HepG2 (cell line): Measurements from ENCODE around the gene SLF1. TPM values are rescaled to one million over a fixed set of nuclear protein-coding genes. Genes with fewer than 3 reads are reported as not detected.

ENCODE experiments used
- ATAC-seq: fragments of 200-7000 bp; cut with Tn5 transposase; 3 replicates; pipeline ENCODE4 v1.9.1; 2020; ENCODE audit warnings: mild to moderate bottlenecking, moderate library complexity
- BruUV-seq: library from RNA; stranded (reverse); fragments of 400-500 nt; replicated peaks from 2 replicates; lab custom pipeline; 2021; lab: Mats Ljungman, UMichigan
- CTCF ChIA-PET: fragments of 300-600 bp; formaldehyde crosslinking; extraction: SDS; loops from one replicate; lab custom pipeline; 2021; ENCODE audit warnings: low total read pairs, inconsistent platforms, low intra/inter-chr PET ratio; lab: Yijun Ruan, JAX
- POLR2A ChIA-PET: fragments of 350-600 bp; sonication (Branson Sonifier 250); formaldehyde crosslinking; loops from one replicate; lab custom pipeline; 2020; ENCODE audit warnings: antibody characterized with exemption, inconsistent platforms; lab: Yijun Ruan, JAX
- DNase-seq: peaks from one replicate; pipeline ENCODE4 v3.0.0-alpha.2; 2015; ENCODE audit warnings: low spot score
- FAIRE-seq: peaks from 3 replicates; lab custom pipeline; 2011; peaks lifted over from hg19 to GRCh38; lab: Jason Lieb, UNC
- H2AFZ ChIP-seq: one replicate; pipeline ENCODE4 v1.6.1; 2011; ENCODE audit warnings: low read length, inconsistent platforms
- H3K27ac ChIP-seq: fragments of 300-600 bp; 3 replicates; pipeline ENCODE4 v1.8.0; 2011; ENCODE audit warnings: mixed run types, mild to moderate bottlenecking, mixed read lengths, low read length, inconsistent platforms; ENCODE audit not compliant: insufficient read depth; ENCODE audit errors: extremely low read length
- H3K27me3 ChIP-seq, 2 experiments: fragments of 200-600 bp in 1 of 2; 2 replicates in 1 of 2; 3 replicates in 1 of 2; pipeline versions ENCODE4 v1.6.0 to v1.8.0; 2011; ENCODE audit warnings: low read length in 2 of 2, mild to moderate bottlenecking in 2 of 2, moderate library complexity in 2 of 2, inconsistent platforms in 1 of 2; ENCODE audit not compliant: insufficient read depth in 2 of 2, control insufficient read depth in 1 of 2
- H3K36me3 ChIP-seq, 2 experiments: fragments of 200-600 bp in 1 of 2; replicated peaks in 1 of 2; 2 replicates in 1 of 2; 3 replicates in 1 of 2; pipeline versions ENCODE4 v1.5.1 to v1.8.0; 2011; ENCODE audit warnings: low read length in 2 of 2, inconsistent platforms in 1 of 2; ENCODE audit not compliant: insufficient read depth in 2 of 2, control insufficient read depth in 1 of 2
- H3K4me1 ChIP-seq: 2 replicates; pipeline ENCODE4 v1.5.1; 2012; ENCODE audit warnings: low read length, inconsistent platforms; ENCODE audit not compliant: insufficient read depth
- H3K4me2 ChIP-seq: 2 replicates; pipeline ENCODE4 v1.6.0; 2011; ENCODE audit warnings: low read depth, low read length, inconsistent platforms
- H3K4me3 ChIP-seq, 3 experiments: fragments of 200-600 bp in 1 of 3; sonication (generic), shearing (Covaris generic) in 1 of 3; replicated peaks in 1 of 3; 2 replicates each; pipeline ENCODE4 v1.5.1; 2011 to 2016; ENCODE audit warnings: low read length in 3 of 3, inconsistent platforms in 2 of 3, low read depth in 2 of 3, mild to moderate bottlenecking in 2 of 3, control low read depth in 1 of 3, mixed read lengths in 1 of 3; ENCODE audit not compliant: insufficient read depth in 1 of 3
- H3K79me2 ChIP-seq: one replicate; pipeline ENCODE4 v1.6.1; 2011; ENCODE audit warnings: low read length, inconsistent platforms; ENCODE audit not compliant: insufficient read depth
- H3K9ac ChIP-seq: 2 replicates; pipeline ENCODE4 v1.6.0; 2011; ENCODE audit warnings: mild to moderate bottlenecking, low read depth, low read length, inconsistent platforms; ENCODE audit not compliant: insufficient read depth
- H3K9me3 ChIP-seq: 2 replicates; pipeline ENCODE4 v1.5.1; 2012; ENCODE audit warnings: mild to moderate bottlenecking, low read length
- H4K20me1 ChIP-seq: 2 replicates; pipeline ENCODE4 v1.6.0; 2011; ENCODE audit warnings: inconsistent platforms, mild to moderate bottlenecking, low read length, moderate library complexity; ENCODE audit not compliant: insufficient read depth
- BHLHE40 ChIP-seq: IDR thresholded peaks from 2 replicates; pipeline ENCODE4 v1.6.1; 2011; ENCODE audit warnings: low read length, improper control_type of control experiment
- JUNB ChIP-seq: sonication (generic); formaldehyde crosslinking; IDR thresholded peaks from 2 replicates; pipeline ENCODE4 v1.8.0; 2022; ENCODE audit warnings: missing genetic modification reagents, mild to moderate bottlenecking, borderline replicate concordance
- KLF13 ChIP-seq: sonication (generic); formaldehyde crosslinking; IDR thresholded peaks from 2 replicates; pipeline ENCODE4 v1.4.0; 2020; ENCODE audit warnings: mild to moderate bottlenecking, missing genetic modification reagents
- NFE2L1 ChIP-seq: sonication (generic); formaldehyde crosslinking; IDR thresholded peaks from 2 replicates; pipeline ENCODE4 v1.4.0; 2020; ENCODE audit warnings: missing genetic modification reagents, mild to moderate bottlenecking, borderline replicate concordance
- NPAS2 ChIP-seq: sonication (generic); formaldehyde crosslinking; IDR thresholded peaks from 2 replicates; pipeline ENCODE4 v1.8.0; 2022; ENCODE audit warnings: mild to moderate bottlenecking, missing genetic modification reagents, borderline replicate concordance
- PITX1 ChIP-seq: sonication (generic); formaldehyde crosslinking; IDR thresholded peaks from 2 replicates; pipeline ENCODE4 v1.5.1; 2020; ENCODE audit warnings: mild to moderate bottlenecking, missing genetic modification reagents
- PRMT3 ChIP-seq: sonication (generic); formaldehyde crosslinking; IDR thresholded peaks from 2 replicates; pipeline ENCODE4 v1.8.1; 2022; ENCODE audit warnings: low read depth, mild to moderate bottlenecking, moderate library complexity, missing genetic modification reagents, borderline replicate concordance
- SP140L ChIP-seq: sonication (generic); formaldehyde crosslinking; IDR thresholded peaks from 2 replicates; pipeline ENCODE4 v1.4.0; 2020; ENCODE audit warnings: missing genetic modification reagents, borderline replicate concordance
- THYN1 ChIP-seq: sonication (generic); formaldehyde crosslinking; IDR thresholded peaks from 2 replicates; pipeline ENCODE4 v1.8.1; 2023; ENCODE audit warnings: low read depth, mild to moderate bottlenecking, moderate library complexity, missing genetic modification reagents, borderline replicate concordance
- TOPORS ChIP-seq: sonication (generic); formaldehyde crosslinking; IDR thresholded peaks from 2 replicates; pipeline ENCODE4 v1.8.0; 2023; ENCODE audit warnings: mild to moderate bottlenecking, missing genetic modification reagents
- TRIM24 ChIP-seq: sonication (generic); formaldehyde crosslinking; IDR thresholded peaks from 2 replicates; pipeline ENCODE4 v1.8.0; 2022; ENCODE audit warnings: mild to moderate bottlenecking, missing genetic modification reagents
- ZNF343 ChIP-seq: sonication (generic); formaldehyde crosslinking; IDR thresholded peaks from 2 replicates; pipeline ENCODE4 v1.4.0; 2020; ENCODE audit warnings: mild to moderate bottlenecking, missing genetic modification reagents
- ZNF761 ChIP-seq: sonication (generic); formaldehyde crosslinking; conservative IDR thresholded peaks from 2 replicates; pipeline ENCODE4 v1.4.0; 2020; ENCODE audit warnings: mild to moderate bottlenecking, missing genetic modification reagents
- ZNF83 ChIP-seq: sonication (generic); formaldehyde crosslinking; IDR thresholded peaks from 2 replicates; pipeline ENCODE4 v1.4.0; 2020; ENCODE audit warnings: missing genetic modification reagents, mild to moderate bottlenecking, borderline replicate concordance
- ZSCAN12 ChIP-seq: sonication (generic); formaldehyde crosslinking; IDR thresholded peaks from 2 replicates; pipeline ENCODE4 v1.9.0; 2021; ENCODE audit warnings: mild to moderate bottlenecking, missing genetic modification reagents
- WGBS: methylation state at CpG from one replicate; pipeline ENCODE4 v1.1.6; 2017; ENCODE audit warnings: low lambda C conversion rate; 5-methylcytosine and 5-hydroxymethylcytosine counted together
- in situ Hi-C: cut with HindIII; loops from 2 replicates; pipeline ENCODE4 v1.10.0; 2017; ENCODE audit warnings: low pct_unique_long_range_greater_than_20kb; ENCODE audit not compliant: extremely low pct_ligation_motif_present
- intact Hi-C: fragments of 100-400 bp; cut with micrococcal nuclease; formaldehyde crosslinking; loops from one replicate; pipeline ENCODE4 v1.10.0; 2022; ENCODE audit not compliant: unreplicated experiment
- polyA plus RNA-seq, 8 experiments: library from polyadenylated mRNA; depleted of rRNA in 3 of 8; stranded (reverse) in 7 of 8; unstranded in 1 of 8; fragments of >200 nt; fragmentation: Illumina TruSeq in 4 of 8; extraction: Trizol in 4 of 8; gene quantifications; 2 replicates each; pipeline versions ENCODE4 v1.2.1 to v1.2.3, GENCODE V29; 2011 to 2016; ENCODE audit warnings: low read depth in 4 of 8, missing spikeins in 1 of 8, mixed read lengths in 1 of 8; ENCODE audit not compliant: insufficient read depth in 1 of 8
- total RNA-seq, 5 experiments: library from RNA; depleted of rRNA; stranded (reverse); fragments of >200 nt; fragmentation: Illumina TruSeq; extraction: Trizol; gene quantifications; 2 replicates each; pipeline ENCODE4 v1.2.3, GENCODE V29; 2016; ENCODE audit warnings: low read depth in 1 of 5
- TF ChIP-seq, protein P1 (sequence below): sonication (generic); formaldehyde crosslinking; IDR thresholded peaks from 2 replicates; pipeline ENCODE4 v1.9.0; 2021; ENCODE audit warnings: missing genetic modification reagents, borderline replicate concordance

The SLF1 gene
- total and polyA plus RNA-seq, 2 of the 13 experiments (the other 11 are each of a cell fraction or from before 2014, with no cell fraction given), result 2.1 to 9.1 TPM

DNA sequence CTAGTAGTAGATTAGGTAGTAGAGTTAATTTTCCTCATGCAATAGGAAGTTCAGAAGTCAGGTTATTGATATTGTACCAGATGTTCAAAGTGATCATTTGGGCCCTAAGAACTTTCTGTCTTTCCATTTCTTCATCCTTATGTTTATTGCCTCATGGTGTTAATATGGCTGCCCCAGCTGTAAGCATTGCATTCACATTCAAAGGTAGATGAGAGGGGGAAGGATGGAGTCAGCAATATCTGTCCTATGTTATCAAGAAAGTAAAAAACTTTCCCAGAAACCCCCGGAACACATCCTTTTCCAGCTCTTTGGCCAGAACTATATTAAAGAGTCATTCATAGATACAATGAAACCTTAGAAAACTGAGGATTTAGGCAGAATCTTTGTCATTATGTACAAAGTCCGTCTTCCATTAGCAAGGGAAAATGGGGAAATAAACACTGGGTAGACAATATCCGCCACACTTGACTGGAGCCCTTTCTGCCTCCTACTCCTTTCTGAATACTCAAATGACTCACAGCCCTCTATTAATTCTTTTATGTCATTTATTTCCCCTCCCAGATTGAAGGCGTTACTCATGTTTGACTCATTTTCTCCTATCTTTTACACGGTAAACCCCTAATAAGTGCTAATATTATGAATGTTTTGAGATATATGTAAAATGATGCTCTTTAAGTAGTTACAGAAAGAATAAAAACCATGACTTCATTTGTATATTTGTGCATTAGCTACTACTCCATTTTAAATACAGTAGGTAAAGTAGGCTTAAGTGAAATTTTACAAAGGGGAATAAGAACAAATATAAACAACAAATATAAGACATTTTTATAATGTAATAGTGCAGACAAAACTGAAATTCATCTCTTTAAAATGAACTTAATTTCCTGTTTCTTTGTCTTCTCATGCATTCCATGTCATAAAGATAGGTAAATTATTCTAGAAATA is 127.6 kb downstream of the SLF1 start:
- DNase-seq, result no peak
- Histone ChIP-seq H3K4me1 (no peaks in the 10 kb centered on the region), H4K20me1 (no peaks in the 10 kb centered on the region), H3K27me3 (no peaks in the 10 kb centered on the region), H3K4me2 (no peak overlapping the region), H3K9me3 (no peaks in the 10 kb centered on the region), H3K79me2 (no peaks in the 10 kb centered on the region)
- in situ Hi-C loops, result no loop called here
- no peak for ATAC-seq
- CTCF ChIA-PET, result no interaction called here
- BruUV-seq, result no TSS peak
- intact Hi-C loops, result no loop called here
- TF ChIP-seq ZSCAN12 (CRISPR knock-in tag) (no peak), PITX1 (no peak), ZNF83 (no peak), ZNF761 (no peak), KLF13 (no peak), NFE2L1 (CRISPR knock-in tag) (no peak), SP140L (no peak), NPAS2 (CRISPR knock-in tag) (no peak), BHLHE40 (no peak), ZNF343 (CRISPR knock-in tag) (no peak), THYN1 (CRISPR knock-in tag) (no peak), TOPORS (CRISPR knock-in tag) (no peak), JUNB (no peak), PRMT3 (CRISPR knock-in tag) (no peak), TRIM24 (no peak)
- TF ChIP-seq, protein P1, sequence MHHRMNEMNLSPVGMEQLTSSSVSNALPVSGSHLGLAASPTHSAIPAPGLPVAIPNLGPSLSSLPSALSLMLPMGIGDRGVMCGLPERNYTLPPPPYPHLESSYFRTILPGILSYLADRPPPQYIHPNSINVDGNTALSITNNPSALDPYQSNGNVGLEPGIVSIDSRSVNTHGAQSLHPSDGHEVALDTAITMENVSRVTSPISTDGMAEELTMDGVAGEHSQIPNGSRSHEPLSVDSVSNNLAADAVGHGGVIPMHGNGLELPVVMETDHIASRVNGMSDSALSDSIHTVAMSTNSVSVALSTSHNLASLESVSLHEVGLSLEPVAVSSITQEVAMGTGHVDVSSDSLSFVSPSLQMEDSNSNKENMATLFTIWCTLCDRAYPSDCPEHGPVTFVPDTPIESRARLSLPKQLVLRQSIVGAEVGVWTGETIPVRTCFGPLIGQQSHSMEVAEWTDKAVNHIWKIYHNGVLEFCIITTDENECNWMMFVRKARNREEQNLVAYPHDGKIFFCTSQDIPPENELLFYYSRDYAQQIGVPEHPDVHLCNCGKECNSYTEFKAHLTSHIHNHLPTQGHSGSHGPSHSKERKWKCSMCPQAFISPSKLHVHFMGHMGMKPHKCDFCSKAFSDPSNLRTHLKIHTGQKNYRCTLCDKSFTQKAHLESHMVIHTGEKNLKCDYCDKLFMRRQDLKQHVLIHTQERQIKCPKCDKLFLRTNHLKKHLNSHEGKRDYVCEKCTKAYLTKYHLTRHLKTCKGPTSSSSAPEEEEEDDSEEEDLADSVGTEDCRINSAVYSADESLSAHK (CRISPR knock-in tag), result no peak
- TF ChIP-seq, all 625 proteins: peak for 0
- Histone ChIP-seq H3K36me3 (no peaks in the 10 kb centered on the region), H3K4me3 (no peak overlapping the region), H2AFZ (no peak overlapping the region), H3K27ac (no peak overlapping the region), H3K9ac (no peak overlapping the region)
- 54% methylated on average over 5 of the region's 5 CpGs for WGBS
- POLR2A ChIA-PET, result no interaction called here
- FAIRE-seq, result no peak
